ENCODE data around the gene THAP3.

The THAP3 gene

GRCh38 chr1:6612641-6613360 lies 11.9 kb upstream of the THAP3 start:
- DNase-seq (ENCODE audit: low read depth): peak; percentile 37

GRCh38 chr1:6613361-6614018 lies 11.2 kb upstream of the THAP3 start, which contains the start of gene PHF13:
PHF13 (plus strand) TSS chr1:6613731; CDS start chr1:6614067, 336 bp downstream.
- DNase-seq (ENCODE audit: low read depth): peak; percentile 99

- no peak for DNase-seq (ENCODE audit: low read depth)
Observed at GRCh38 chr1:6614019-6614928, 10.4 kb upstream of the THAP3 start.

GRCh38 chr1:6614929-6615785 lies 9.5 kb upstream of the THAP3 start:
- DNase-seq (ENCODE audit: low read depth): peak; percentile 26

GRCh38 chr1:6619045-6619444 lies 5.6 kb upstream of the THAP3 start:
- DNase-seq (ENCODE audit: low read depth): no peak

GRCh38 chr1:6621429-6622391 lies 3.0 kb upstream of the THAP3 start:
- DNase-seq (ENCODE audit: low read depth): no peak

GRCh38 chr1:6622396-6623152 lies 2.1 kb upstream of the THAP3 start:
- no peak for DNase-seq (ENCODE audit: low read depth)

- DNase-seq (ENCODE audit: low read depth): peak; percentile 39
Observed at GRCh38 chr1:6623269-6623965, 1.3 kb upstream of the THAP3 start.

GRCh38 chr1:6625584-6626149 lies 999 bp downstream of the THAP3 start:
- peak; percentile 59 for DNase-seq (ENCODE audit: low read depth)

- no peak for DNase-seq (ENCODE audit: low read depth)
Observed at GRCh38 chr1:6627031-6627430, 2.4 kb downstream of the THAP3 start.

GRCh38 chr1:6627841-6628545 lies 3.3 kb downstream of the THAP3 start:
- DNase-seq (ENCODE audit: low read depth): no peak

GRCh38 chr1:6628971-6629479 lies 4.4 kb downstream of the THAP3 start:
- DNase-seq (ENCODE audit: low read depth): no peak

- no peak for DNase-seq (ENCODE audit: low read depth)
Observed at GRCh38 chr1:6630027-6630426, 5.4 kb downstream of the THAP3 start.

- DNase-seq (ENCODE audit: low read depth): no peak
Observed at GRCh38 chr1:6631058-6631457, 6.4 kb downstream of the THAP3 start.

- DNase-seq (ENCODE audit: low read depth): no peak
Observed at GRCh38 chr1:6632588-6633514, 8.2 kb downstream of the THAP3 start.

- peak; percentile 39 for DNase-seq (ENCODE audit: low read depth)
Observed at GRCh38 chr1:6634371-6635052, 9.8 kb downstream of the THAP3 start.

All from iris pigment epithelial cell (primary cell).